ENCODE measurements around the gene TASP1. TPM values are rescaled to one million over a fixed set of nuclear protein-coding genes. Genes with fewer than 3 reads are reported as not detected.

The TASP1 gene, protein sequence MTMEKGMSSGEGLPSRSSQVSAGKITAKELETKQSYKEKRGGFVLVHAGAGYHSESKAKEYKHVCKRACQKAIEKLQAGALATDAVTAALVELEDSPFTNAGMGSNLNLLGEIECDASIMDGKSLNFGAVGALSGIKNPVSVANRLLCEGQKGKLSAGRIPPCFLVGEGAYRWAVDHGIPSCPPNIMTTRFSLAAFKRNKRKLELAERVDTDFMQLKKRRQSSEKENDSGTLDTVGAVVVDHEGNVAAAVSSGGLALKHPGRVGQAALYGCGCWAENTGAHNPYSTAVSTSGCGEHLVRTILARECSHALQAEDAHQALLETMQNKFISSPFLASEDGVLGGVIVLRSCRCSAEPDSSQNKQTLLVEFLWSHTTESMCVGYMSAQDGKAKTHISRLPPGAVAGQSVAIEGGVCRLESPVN
- total RNA-seq, result 10 to 100 TPM in 2 of 4 donors, 1 to 10 TPM in 2; 6.6 to 21.5 (median 9.8) TPM

DNA sequence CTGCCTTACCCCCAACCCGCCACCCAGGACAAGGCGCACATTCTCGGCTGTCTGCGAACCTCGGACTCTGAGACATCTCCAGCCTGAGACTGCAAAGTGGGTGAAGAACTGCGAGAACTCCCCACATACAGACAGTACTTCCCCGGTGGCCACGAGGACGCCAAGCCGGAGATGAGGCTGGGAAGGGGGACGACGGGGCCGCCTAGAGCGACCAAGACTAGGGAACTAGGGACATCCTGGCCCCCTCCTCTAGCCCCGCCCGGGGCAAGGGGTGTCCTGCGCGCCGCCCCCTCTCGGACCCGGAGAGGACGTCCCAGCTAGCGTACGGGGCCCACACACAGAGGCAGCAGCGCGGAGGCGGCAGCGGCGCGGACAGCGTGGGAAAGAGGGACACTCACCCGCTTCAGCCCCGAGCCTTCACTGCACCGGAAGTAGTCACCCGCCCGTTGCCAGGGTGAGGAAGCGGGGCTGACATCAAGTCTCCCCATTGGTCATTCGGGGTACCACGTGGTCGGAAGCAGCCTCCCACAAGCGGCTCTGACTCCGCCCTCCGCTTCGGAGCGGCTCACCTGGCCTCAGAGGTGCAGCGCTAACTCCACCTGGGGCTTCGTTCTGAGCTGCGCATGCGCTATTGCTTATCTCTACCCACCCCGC is at the start of gene TASP1:
TASP1 (minus strand) TSS at position 437 of the 654 bp plus-strand sequence. CDS start 8,854 bp downstream, outside the sequence.
- TF ChIP-seq POLR2A (IDR thresholded peaks at IDR 0.05), result peak in 1 of 2 donors; percentile 54
- TF ChIP-seq, protein P1, sequence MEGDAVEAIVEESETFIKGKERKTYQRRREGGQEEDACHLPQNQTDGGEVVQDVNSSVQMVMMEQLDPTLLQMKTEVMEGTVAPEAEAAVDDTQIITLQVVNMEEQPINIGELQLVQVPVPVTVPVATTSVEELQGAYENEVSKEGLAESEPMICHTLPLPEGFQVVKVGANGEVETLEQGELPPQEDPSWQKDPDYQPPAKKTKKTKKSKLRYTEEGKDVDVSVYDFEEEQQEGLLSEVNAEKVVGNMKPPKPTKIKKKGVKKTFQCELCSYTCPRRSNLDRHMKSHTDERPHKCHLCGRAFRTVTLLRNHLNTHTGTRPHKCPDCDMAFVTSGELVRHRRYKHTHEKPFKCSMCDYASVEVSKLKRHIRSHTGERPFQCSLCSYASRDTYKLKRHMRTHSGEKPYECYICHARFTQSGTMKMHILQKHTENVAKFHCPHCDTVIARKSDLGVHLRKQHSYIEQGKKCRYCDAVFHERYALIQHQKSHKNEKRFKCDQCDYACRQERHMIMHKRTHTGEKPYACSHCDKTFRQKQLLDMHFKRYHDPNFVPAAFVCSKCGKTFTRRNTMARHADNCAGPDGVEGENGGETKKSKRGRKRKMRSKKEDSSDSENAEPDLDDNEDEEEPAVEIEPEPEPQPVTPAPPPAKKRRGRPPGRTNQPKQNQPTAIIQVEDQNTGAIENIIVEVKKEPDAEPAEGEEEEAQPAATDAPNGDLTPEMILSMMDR (IDR thresholded peaks at IDR 0.05), result peak in 1 of 6 experiments; percentile 4
- peak within 1 kb of the TSS; percentile 61 to 80 (median 72) for H3K27ac ChIP-seq
- H3K27me3 ChIP-seq, result no peaks in the 10 kb centered on the region
- H3K9me3 ChIP-seq, result no peaks in the 10 kb centered on the region
- H3K4me1 ChIP-seq, result peaks cover 0 to 9% (median 0%) of the 10 kb centered on the region in 4 donors
- H3K36me3 ChIP-seq, result no peaks in the 10 kb centered on the region
- peak within 1 kb of the TSS; percentile 72 to 94 (median 88) for H3K4me3 ChIP-seq
- peak; percentile 99 for DNase-seq

DNA sequence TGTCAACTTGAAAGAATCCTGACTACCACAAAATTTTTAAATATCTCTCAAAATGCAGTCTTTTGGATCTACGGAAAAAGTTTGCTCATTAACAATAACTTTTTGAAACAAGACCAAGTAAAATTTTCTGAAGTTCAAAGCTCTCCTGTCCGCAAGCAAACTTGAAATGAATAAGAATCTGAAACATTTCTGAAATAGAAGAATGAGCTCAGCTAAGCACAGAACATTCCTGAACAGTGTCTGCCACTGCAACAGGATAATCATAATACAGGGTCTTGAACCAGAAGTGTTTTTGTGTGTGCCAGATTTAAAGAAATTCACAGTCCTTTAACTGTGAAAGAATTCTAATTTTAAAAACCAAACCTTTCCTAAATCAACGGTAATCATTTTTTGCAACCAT is 49.1 kb upstream of the TASP1 start:
- DNase-seq, result no peak
- no peak overlapping the region for H3K27ac ChIP-seq
- H3K36me3 ChIP-seq, result no peaks in the 10 kb centered on the region
- no peaks in the 10 kb centered on the region for H3K9me3 ChIP-seq
- H3K4me1 ChIP-seq, result no peaks in the 10 kb centered on the region
- H3K4me3 ChIP-seq, result no peak overlapping the region
- TF ChIP-seq, protein P1 (IDR thresholded peaks at IDR 0.05), result no peak
- TF ChIP-seq POLR2A (IDR thresholded peaks at IDR 0.05), result no peak
- no peaks in the 10 kb centered on the region for H3K27me3 ChIP-seq

DNA sequence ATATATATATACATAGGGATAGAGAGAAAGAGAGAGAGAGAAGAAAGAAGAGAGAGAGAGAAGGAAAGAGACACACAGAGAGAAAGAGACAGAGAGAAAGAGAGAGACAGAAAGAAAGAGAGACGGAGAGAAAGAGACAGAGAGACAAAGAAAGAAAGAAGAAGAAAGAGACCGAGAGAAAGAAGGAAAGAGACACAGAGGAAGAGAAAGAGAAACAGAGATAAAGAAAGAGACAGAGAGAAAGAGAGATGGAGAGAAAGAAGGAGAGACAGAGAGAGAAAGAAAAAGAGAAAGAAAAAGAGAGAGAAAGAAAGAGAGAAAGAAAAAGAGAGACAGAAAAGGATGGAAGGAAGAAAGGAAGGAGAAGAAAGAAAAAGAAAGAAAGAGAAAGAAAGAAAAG is 46.9 kb upstream of the TASP1 start:
- DNase-seq, result no peak
- TF ChIP-seq, protein P1 (IDR thresholded peaks at IDR 0.05), result no peak
- no peak for TF ChIP-seq POLR2A (IDR thresholded peaks at IDR 0.05)
- no peaks in the 10 kb centered on the region for H3K9me3 ChIP-seq
- no peaks in the 10 kb centered on the region for H3K27me3 ChIP-seq
- H3K4me3 ChIP-seq, result no peak overlapping the region
- no peak overlapping the region for H3K27ac ChIP-seq
- no peaks in the 10 kb centered on the region for H3K36me3 ChIP-seq
- H3K4me1 ChIP-seq, result no peaks in the 10 kb centered on the region

DNA sequence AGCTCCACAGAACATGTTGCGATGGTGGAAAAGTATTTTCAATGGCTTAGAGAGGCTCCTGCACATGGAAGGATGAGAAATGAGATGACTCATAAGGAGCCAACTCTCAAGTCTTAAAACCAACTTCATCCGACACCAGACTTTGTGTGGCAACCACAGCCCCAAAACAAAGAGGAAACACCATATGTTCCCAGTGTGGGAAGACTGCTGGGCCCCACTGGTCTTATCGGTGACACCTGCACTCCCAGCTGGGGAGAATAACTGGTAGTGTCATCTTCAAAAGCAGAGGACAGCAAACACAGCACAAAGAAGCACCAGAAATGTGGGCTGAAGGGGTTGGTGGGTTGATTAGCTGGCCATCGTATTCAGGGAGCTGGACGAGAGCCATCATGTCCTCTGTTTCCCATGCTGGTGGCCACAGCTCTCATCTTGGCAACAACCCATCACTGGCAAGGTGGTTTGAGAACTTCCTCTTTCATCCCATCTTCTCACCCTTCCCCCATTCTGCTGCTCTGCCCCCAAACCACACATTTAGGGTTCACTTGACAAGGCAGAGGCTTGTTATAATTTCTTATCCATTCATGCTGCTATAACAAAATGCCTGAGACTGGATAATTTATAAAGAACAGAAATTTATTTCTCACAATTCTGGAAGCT is 46.0 kb upstream of the TASP1 start:
- Histone ChIP-seq H3K4me3 (no peak overlapping the region), H3K4me1 (no peaks in the 10 kb centered on the region), H3K27ac (peak overlapping the region in 1 of 4 donors; percentile 39), H3K27me3 (no peaks in the 10 kb centered on the region), H3K9me3 (no peaks in the 10 kb centered on the region), H3K36me3 (no peaks in the 10 kb centered on the region)
- DNase-seq, result peak in 2 of 3 donors; percentile 49 to 66
- TF ChIP-seq POLR2A (IDR thresholded peaks at IDR 0.05), result no peak

DNA sequence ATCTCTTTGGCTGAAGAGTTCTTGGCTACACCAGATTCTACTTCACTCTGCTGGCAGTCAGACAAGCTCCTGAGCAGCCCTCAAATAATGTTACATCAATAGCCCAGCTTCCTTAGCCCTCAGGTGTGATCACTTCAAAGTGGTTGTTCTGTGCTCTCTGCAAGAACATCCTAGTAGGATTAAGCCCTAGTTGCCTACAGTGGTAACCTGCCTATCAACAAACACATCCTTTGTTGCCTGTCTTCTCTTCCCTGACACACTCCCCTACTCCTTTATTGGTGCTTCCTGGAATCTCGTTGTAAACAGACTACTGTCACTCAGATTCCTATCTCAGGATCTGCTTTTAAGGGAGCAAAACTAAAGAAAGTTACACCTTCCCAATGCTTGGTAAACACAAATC is 45.1 kb upstream of the TASP1 start:
- Histone ChIP-seq H3K27ac (no peak overlapping the region), H3K4me1 (no peaks in the 10 kb centered on the region)
- TF ChIP-seq POLR2A (IDR thresholded peaks at IDR 0.05), result no peak
- TF ChIP-seq, protein P1 (IDR thresholded peaks at IDR 0.05), result no peak

More for the DNA sequence above, 45.1 kb upstream of the TASP1 start:
- no peak for DNase-seq
- no peak overlapping the region for H3K4me3 ChIP-seq
- H3K36me3 ChIP-seq, result no peaks in the 10 kb centered on the region
- H3K9me3 ChIP-seq, result no peaks in the 10 kb centered on the region
- H3K27me3 ChIP-seq, result no peaks in the 10 kb centered on the region

Data from Peyer's patch (tissue), 4 donors.